D721Med (cell line): ENCODE results near the gene PABPN1L.
A peak's percentile ranks its signal among the peaks of the same experiment; 100 is the strongest.

Experiments used
- DNase-seq: peaks from one replicate; pipeline ENCODE4 v3.0.0; 2011; ENCODE audit warnings: low spot score; ENCODE audit not compliant: insufficient read length
- FAIRE-seq: peaks from 2 replicates; lab custom pipeline; 2011; peaks lifted over from hg19 to GRCh38; lab: Jason Lieb, UNC
- TF ChIP-seq, protein P1 (sequence below): IDR thresholded peaks from 2 replicates; pipeline ENCODE4 v1.5.1; 2012; ENCODE audit warnings: mild to moderate bottlenecking, control low read depth; ENCODE audit not compliant: insufficient read depth; ENCODE audit errors: missing control alignments

The PABPN1L gene

DNA sequence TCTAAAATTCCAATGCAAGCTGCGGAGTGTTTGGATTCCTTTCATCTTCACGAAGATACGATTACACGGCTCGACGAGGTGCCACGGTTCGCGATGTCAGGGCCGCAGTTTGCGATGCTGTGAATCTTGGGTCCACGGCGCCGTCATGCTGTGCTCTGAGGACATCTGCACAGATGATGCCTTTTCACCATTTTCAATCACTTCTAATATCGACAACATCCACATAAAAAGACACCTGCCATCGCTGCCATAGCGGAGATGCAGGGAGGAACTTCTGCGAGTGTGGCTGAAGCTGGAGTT is 47.9 kb downstream of the PABPN1L start:
- no peak for FAIRE-seq
- DNase-seq, result no peak
- TF ChIP-seq, protein P1, sequence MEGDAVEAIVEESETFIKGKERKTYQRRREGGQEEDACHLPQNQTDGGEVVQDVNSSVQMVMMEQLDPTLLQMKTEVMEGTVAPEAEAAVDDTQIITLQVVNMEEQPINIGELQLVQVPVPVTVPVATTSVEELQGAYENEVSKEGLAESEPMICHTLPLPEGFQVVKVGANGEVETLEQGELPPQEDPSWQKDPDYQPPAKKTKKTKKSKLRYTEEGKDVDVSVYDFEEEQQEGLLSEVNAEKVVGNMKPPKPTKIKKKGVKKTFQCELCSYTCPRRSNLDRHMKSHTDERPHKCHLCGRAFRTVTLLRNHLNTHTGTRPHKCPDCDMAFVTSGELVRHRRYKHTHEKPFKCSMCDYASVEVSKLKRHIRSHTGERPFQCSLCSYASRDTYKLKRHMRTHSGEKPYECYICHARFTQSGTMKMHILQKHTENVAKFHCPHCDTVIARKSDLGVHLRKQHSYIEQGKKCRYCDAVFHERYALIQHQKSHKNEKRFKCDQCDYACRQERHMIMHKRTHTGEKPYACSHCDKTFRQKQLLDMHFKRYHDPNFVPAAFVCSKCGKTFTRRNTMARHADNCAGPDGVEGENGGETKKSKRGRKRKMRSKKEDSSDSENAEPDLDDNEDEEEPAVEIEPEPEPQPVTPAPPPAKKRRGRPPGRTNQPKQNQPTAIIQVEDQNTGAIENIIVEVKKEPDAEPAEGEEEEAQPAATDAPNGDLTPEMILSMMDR, result no peak

DNA sequence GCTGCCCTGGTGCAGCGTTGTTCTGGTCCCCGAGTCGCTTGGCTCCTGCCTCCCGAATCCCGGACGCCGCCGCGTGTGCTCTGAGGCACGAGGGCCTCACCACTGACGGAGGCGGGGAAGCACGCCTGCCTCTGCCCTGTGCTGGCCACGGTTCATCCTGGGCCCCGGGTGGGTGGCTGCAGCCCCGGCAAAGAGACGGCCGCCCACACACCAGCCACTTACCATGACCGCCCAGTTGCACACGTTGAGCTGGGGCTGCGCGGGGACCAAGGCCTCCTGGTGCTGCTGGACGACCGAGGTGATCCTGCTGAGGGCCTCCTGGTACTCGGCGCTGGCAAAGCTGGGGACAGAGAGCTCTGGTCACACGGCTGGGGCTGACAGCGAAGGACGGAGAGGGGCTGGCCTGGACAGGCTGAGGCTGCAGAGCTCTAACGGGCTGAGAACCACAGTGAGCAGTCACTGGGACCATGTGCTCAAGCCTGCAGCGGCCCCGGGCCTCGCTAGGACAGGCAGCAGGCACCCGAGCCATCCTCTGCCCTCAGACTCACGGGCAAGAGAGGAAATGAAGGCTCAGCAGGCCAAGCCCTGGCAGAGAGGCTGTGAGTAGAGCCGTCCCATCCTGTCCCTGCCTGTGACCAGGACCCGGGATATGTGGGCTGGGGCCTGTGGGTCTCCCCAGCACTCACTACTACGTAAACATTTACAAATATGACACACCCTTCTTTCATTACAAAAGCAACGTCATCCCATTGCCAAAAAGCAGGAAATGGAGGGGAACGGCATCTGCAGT is 48.5 kb downstream of the PABPN1L start:
- DNase-seq, result no peak
- no peak for FAIRE-seq
- TF ChIP-seq, protein P1, result no peak

DNA sequence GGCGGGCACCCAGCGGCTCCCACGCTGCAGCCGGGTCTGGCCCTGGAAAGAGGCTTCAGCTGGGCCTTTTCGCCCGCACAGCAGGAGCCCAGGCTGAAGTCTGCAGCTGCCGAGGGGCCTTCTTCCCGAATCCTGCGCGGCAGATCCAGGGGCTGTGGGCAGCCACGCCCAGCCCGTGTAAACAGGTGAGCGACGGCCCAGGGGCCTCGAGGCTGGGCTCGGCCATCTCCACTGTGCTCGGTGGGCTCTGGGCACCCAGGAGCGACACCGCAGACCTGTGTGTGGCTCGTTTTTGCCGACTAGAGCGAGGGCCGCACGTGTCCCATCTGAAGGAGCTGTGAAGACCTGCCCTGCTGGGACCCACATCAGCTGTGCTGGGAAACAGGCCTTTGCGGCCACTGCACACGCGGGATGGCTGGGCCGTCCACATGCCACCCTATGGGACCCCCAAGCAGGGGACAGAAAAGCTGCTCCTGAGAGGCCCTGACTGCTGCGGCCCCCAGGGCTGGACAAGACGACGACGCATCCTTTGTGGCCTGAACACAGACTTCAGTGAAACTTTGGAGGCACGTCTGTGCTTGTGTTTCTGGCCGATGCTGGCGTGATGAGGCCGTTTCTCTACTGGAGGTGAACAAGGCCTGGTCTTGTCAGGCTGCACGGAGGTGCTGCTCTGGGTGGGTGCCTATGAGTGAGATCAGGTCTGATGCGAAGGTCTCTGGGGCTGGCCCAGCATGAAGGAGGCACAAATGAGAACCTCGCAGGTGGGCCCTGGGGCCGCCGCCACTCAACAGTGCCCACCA is 49.5 kb downstream of the PABPN1L start:
- DNase-seq (no peak), FAIRE-seq (no peak)
- TF ChIP-seq, protein P1, result no peak

DNA sequence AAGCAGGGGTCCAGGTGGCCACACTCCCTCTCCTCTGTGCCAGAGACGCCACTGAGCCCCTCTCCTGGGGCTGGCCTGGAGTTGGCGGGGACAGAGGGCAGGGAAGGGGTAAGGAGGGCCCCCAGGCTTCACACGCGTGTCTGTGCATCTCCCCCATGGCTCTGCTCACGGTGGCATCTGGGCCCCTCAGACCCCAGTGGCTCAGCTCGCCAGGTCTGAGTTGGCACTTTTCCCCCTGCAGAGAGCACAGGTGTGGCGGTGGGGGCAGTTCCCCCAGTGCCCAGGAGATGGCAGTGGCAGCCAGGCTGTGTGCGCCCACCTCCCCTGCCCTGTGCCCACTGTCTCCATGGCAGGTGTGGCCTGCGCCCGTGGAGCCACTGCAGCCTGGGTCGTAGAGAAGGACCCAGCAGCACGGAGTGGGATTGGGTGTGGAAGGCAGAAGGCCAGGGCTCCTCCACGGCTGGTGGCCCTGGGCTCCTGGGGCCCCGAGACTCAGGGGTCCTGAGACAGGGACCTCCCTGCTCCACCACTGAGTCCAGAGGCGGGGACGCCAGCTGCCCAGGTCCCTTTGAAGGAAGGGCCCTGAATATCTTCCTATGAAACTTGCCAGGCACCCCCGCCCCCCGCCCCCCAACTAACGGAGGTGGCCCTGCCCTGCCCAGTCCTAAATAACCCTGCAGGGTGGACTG is 50.4 kb downstream of the PABPN1L start:
- TF ChIP-seq, protein P1, result peak; percentile 64
- DNase-seq (no peak), FAIRE-seq (no peak)

DNA sequence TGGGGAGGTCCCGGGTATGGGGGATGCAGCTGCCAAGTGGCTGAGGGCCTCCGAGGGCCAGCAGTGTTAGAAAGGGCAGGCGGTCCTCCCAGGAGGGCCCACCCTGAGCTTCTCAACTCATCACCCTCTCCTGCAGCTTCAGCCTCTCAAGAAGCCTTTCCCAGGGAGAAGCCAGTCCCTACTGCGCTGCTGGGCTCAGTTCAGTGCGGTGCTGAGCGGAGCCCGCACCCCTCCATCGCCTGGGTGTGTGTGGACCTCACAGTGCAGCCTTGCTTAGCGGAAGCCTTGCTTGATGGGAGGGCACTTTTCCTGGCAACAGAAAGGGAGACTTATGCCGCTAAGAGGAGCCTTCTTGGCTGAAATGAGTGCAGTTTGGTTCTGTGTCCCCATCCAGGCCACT is 51.2 kb downstream of the PABPN1L start:
- DNase-seq (no peak), FAIRE-seq (no peak)
- TF ChIP-seq, protein P1, result no peak

DNA sequence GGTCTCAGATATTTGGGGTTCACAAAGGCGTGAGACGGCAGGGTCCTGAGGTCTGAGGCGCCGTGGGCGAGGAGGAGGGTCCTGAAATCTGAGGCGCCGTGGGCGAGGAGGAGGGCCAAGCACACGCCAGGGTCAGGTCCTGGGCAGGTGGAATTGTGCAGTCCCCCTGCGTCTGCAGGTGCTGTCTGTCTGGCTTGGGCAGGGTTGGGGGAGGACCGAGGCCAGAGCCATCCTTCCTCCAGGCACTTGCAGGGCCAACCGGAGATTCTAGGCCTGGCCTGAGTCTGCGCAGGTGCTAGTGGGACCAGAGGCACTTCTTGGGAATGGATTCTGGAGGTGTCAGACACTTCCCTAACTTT is 52.3 kb downstream of the PABPN1L start:
- no peak for DNase-seq
- TF ChIP-seq, protein P1, result no peak
- no peak for FAIRE-seq
